Fibroblast of villous mesenchyme (primary cell): Measurements from ENCODE around the gene RELB. TPM values are rescaled to one million over a fixed set of nuclear protein-coding genes. Genes with fewer than 3 reads are reported as not detected.

Source experiments
- DNase-seq: peaks from one replicate; pipeline ENCODE4 v3.0.0-alpha.2; 2010; ENCODE audit warnings: low read depth
- H3K4me3 ChIP-seq: 2 replicates; pipeline ENCODE4 v1.5.1; 2011; ENCODE audit warnings: low read depth, mild to moderate bottlenecking, low read length
- CTCF ChIP-seq: IDR thresholded peaks from 2 replicates; pipeline ENCODE4 v1.5.1; 2012; ENCODE audit warnings: low read depth, mild to moderate bottlenecking, low read length; ENCODE audit not compliant: insufficient read depth
- total RNA-seq: library from RNA; depleted of rRNA; stranded (reverse); fragments of >200 nt; gene quantifications from 2 replicates; pipeline ENCODE4 v1.2.3, GENCODE V29; 2012

RELB gene
- total RNA-seq, 1 donor = 13.8 TPM

- TF ChIP-seq CTCF = no peak
- no peak overlapping the region for H3K4me3 ChIP-seq
- DNase-seq = no peak
Measured at GRCh38 chr19:45009625-45010255, 8.5 kb downstream of the RELB start.

- no peak for TF ChIP-seq CTCF
- H3K4me3 ChIP-seq = no peak overlapping the region
- no peak for DNase-seq
Measured at GRCh38 chr19:45010306-45010705, 9.0 kb downstream of the RELB start.

- no peak for DNase-seq
- TF ChIP-seq CTCF = no peak
- H3K4me3 ChIP-seq = no peak overlapping the region
Measured at GRCh38 chr19:45011959-45012358, 10.7 kb downstream of the RELB start.

GRCh38 chr19:45016388-45017314 lies 15.4 kb downstream of the RELB start:
- DNase-seq = peak; percentile 75
- peak; percentile 81 for TF ChIP-seq CTCF
- no peak overlapping the region for H3K4me3 ChIP-seq

- no peak overlapping the region for H3K4me3 ChIP-seq
- no peak for TF ChIP-seq CTCF
- DNase-seq = no peak
Measured at GRCh38 chr19:45019187-45019586, 17.9 kb downstream of the RELB start.

GRCh38 chr19:45020071-45020470 lies 18.8 kb downstream of the RELB start:
- no peak overlapping the region for H3K4me3 ChIP-seq
- DNase-seq = no peak
- no peak for TF ChIP-seq CTCF

- no peak for DNase-seq
- no peak for TF ChIP-seq CTCF
- H3K4me3 ChIP-seq = no peak overlapping the region
Measured at GRCh38 chr19:45021971-45022370, 20.7 kb downstream of the RELB start.
